T-helper 1 cell treated with Interleukin-12 subunit alpha and Interleukin-12 subunit beta and Interleukin-4 antibody, amounts not matched to agents 30 μg/mL and 1 μg/mL, for 36 hours (primary cell): ENCODE measurements around the gene DCHS1.
"Not testable (repeated sequence)": the region's sequence is repeated elsewhere in the genome, so short reads cannot be mapped to it uniquely, and the experiment has no call there.

Source experiments
- H3K27ac Mint-ChIP-seq: one replicate; pipeline ENCODE4 v1.8.0; 2021; ENCODE audit warnings: mild to moderate bottlenecking, mixed read lengths
- H3K27me3 Mint-ChIP-seq: one replicate; pipeline ENCODE4 v1.8.0; 2021; ENCODE audit warnings: low read depth, mixed read lengths
- H3K36me3 Mint-ChIP-seq: one replicate; pipeline ENCODE4 v1.8.0; 2021; ENCODE audit warnings: low read depth, mixed read lengths
- H3K4me1 Mint-ChIP-seq: one replicate; pipeline ENCODE4 v1.8.0; 2021; ENCODE audit warnings: low read depth, mixed read lengths
- H3K4me3 Mint-ChIP-seq: one replicate; pipeline ENCODE4 v1.8.0; 2021; ENCODE audit warnings: mild to moderate bottlenecking, moderate library complexity, mixed read lengths
- H3K9me3 Mint-ChIP-seq: one replicate; pipeline ENCODE4 v1.8.0; 2021; ENCODE audit warnings: mixed read lengths

The DCHS1 gene, protein sequence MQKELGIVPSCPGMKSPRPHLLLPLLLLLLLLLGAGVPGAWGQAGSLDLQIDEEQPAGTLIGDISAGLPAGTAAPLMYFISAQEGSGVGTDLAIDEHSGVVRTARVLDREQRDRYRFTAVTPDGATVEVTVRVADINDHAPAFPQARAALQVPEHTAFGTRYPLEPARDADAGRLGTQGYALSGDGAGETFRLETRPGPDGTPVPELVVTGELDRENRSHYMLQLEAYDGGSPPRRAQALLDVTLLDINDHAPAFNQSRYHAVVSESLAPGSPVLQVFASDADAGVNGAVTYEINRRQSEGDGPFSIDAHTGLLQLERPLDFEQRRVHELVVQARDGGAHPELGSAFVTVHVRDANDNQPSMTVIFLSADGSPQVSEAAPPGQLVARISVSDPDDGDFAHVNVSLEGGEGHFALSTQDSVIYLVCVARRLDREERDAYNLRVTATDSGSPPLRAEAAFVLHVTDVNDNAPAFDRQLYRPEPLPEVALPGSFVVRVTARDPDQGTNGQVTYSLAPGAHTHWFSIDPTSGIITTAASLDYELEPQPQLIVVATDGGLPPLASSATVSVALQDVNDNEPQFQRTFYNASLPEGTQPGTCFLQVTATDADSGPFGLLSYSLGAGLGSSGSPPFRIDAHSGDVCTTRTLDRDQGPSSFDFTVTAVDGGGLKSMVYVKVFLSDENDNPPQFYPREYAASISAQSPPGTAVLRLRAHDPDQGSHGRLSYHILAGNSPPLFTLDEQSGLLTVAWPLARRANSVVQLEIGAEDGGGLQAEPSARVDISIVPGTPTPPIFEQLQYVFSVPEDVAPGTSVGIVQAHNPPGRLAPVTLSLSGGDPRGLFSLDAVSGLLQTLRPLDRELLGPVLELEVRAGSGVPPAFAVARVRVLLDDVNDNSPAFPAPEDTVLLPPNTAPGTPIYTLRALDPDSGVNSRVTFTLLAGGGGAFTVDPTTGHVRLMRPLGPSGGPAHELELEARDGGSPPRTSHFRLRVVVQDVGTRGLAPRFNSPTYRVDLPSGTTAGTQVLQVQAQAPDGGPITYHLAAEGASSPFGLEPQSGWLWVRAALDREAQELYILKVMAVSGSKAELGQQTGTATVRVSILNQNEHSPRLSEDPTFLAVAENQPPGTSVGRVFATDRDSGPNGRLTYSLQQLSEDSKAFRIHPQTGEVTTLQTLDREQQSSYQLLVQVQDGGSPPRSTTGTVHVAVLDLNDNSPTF (N-terminal part only)

DNA sequence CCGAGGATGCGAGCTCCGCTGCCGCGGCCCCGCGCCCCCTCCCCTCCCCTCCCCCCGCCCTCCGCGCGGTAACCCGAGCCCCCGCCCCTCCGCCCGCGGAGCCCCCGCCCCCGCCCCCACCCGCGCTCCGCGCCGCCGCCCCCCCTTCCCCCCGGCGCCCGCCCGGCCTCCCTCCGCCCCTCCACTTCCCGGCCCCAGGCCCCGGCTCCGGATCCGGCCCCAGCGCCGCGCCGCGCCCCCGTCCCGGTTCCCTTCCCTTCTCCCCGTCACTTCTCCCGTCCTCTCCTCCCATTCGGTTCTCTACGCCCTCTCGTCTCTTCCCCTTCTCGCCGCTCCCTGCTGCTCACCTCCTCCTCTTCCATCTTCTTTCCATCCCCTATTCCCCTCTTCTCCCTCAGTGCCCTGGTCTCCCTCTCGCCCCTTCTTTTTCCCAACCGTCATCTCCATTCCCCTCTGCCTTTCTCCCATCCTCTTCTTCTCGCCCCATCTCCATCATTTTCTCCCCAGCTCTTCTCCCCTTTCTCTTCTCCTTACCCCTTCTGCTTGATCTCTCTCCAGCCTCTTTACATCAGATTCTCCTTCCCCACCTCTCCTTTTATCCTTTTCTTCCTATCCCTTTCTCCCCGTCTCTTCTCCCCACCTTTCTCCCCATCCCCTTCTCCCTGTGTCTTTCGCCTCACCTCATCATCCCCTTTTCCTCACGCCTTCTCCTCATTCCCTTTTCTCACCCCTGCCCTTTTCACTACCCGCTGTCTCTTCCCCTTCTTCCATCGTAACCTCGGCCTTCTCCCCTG, at the start of gene DCHS1:
DCHS1 (minus strand) TSS at position 20 of the 794 bp plus-strand sequence. CDS start 14,196 bp downstream, outside the sequence.
- Mint-ChIP-seq H3K9me3 (no peaks in the 10 kb centered on the region), H3K4me3 (peak within 1 kb of the TSS; percentile 68), H3K27me3 (peaks cover 17% of the 10 kb centered on the region), H3K4me1 (peaks cover 2% of the 10 kb centered on the region), H3K36me3 (no peaks in the 10 kb centered on the region), H3K27ac (no peak within 1 kb of the TSS)

DNA sequence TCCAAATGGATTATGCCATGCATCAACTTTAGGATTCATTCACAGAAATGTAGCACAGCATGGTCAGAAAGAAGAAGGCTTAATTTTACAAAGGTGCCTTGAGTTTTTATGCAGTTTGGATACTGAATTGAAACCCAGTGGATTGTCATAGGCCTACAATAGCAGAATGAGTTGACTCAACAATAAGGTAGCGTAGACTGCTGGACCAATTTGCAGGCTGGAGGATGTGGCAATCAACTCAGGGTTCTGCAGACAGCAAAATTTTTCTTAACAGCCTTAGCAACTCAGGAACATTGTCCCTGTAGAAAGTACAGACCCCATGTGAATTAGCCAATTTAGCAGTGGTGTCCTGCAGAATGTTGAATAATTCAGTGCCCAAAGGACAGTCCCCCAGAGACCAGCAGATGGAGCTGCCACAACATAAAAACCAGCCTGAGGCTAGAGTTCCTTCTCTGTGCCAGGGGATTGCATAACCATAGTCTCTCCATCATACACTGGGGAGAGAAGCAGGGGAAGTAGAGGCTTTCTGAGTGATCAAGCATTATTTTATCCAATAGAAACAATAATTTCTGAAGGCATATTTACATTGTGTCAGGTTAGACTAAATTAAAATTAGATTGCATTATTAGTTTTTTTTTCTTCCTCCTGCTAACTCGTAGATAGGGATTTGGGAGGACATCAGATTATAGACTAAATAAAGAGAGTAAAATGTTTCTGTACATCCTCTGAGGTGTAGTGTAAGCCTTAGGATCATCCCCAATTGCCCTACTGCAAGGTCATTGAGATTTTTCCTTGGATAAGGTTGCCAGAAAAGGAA, 47.8 kb upstream of the DCHS1 start:
- Mint-ChIP-seq H3K4me1 (peaks cover 3% of the 10 kb centered on the region), H3K36me3 (peaks cover 7% of the 10 kb centered on the region), H3K4me3 (no peak overlapping the region), H3K9me3 (no peaks in the 10 kb centered on the region), H3K27me3 (no peaks in the 10 kb centered on the region), H3K27ac (no peak overlapping the region)

DNA sequence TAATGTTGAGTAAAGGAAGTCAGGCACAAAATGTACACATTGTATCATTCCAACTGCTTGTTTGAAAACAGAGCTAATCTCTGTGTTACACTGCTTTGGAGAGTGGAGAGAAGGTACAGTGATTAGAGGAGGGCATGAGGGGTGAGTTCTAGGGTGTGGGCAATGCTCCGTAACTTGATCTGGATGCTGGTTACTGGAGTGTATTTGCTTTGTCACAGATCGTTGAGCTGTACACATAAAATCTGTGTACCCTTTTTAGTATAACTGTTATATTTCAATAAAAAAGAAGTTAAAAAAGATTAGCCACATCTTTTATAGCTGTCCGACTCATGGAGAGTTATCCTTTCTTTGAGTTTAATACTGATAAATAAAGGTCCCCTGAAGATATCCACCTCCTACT, 46.3 kb upstream of the DCHS1 start:
- H3K4me1 Mint-ChIP-seq = not testable (repeated sequence)

DNA sequence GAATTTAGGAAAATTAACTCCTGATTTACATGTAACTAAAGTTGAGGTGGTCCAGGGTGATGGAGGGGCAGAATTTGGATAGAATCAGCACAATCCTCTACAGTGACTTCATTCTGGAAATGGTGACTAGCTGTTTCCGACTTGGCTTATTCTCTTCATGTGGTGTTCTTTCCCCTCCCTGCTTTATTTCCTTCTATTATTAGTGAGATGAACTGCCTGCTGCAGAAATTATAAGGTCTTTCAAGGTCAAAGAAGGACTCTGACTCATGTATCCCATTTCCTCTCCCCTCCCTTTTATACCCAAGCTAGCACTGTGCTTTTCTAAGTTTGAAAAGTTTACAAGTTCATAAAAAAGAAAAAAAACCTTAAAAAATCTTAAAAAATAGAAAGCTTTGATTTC, 39.8 kb upstream of the DCHS1 start:
- Mint-ChIP-seq H3K27ac (no peak overlapping the region), H3K9me3 (no peaks in the 10 kb centered on the region), H3K4me3 (no peak overlapping the region), H3K36me3 (peaks cover 9% of the 10 kb centered on the region), H3K27me3 (no peaks in the 10 kb centered on the region), H3K4me1 (peaks cover 21% of the 10 kb centered on the region)

More for the DNA sequence above, 46.3 kb upstream of the DCHS1 start:
- not testable (repeated sequence) for H3K27me3 Mint-ChIP-seq, H3K9me3 Mint-ChIP-seq, H3K27ac Mint-ChIP-seq, H3K4me3 Mint-ChIP-seq, H3K36me3 Mint-ChIP-seq

DNA sequence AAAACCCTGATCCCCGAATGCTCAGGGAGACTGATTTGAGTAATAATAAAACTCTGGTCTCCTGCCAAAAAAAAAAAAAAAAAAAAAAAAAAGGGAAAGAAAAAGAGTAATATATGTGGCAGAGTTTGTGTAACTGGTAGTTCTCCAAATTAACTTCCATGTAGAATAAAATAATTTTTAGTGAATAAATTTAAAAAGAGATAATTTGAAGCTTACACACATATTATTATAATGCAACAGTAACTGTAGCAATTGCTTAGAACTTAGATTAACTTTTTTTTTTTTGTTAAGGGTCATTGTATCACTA, 38.6 kb upstream of the DCHS1 start:
- H3K36me3 Mint-ChIP-seq = peaks cover 9% of the 10 kb centered on the region
- peaks cover 21% of the 10 kb centered on the region for H3K4me1 Mint-ChIP-seq
- H3K27me3 Mint-ChIP-seq = no peaks in the 10 kb centered on the region
- H3K9me3 Mint-ChIP-seq = no peaks in the 10 kb centered on the region
- no peak overlapping the region for H3K4me3 Mint-ChIP-seq
- peak overlapping the region; percentile 33 for H3K27ac Mint-ChIP-seq

DNA sequence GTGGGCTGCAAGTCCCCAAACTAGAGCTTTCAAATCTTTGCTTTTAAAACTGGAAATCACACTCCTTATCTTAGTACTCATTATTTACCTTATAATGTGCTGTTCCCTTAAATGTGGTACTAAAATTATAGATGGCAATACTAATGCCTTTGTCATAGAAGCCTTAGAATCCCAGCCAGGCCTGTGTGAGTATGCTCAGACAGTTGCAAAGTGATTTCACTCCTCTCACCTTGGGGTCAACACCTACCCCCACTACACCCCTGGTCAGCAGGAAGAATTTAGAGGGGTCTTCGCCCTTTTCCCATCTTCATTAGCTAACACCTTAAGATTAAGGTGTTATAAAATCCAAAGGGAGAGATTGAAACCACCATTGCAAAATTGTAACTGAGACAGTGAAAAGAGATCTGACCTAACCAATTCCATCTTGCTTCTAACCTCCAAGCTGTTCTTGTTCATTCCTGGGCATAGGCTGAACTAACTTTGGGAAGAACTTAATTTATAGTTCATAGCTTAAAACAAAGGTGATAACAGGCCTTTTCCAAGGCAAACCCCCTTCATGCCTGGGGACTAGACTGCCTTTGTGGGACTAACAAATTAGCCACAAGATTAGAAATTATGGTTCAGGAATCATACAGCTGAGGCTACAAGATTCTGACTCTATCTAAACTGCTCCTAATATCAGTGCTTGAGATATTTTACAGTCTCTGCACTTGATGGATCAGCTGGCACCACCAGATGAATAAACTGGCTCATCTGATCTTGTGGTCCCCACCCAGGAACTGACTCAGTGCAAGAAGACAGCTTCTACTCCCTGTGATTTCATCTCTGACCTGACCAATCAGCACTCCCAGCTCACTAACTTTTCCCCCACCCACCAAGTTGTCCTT, 38.0 kb upstream of the DCHS1 start:
- H3K36me3 Mint-ChIP-seq = peaks cover 9% of the 10 kb centered on the region
- peak overlapping the region; percentile 33 for H3K27ac Mint-ChIP-seq
- H3K27me3 Mint-ChIP-seq = no peaks in the 10 kb centered on the region
- no peak overlapping the region for H3K4me3 Mint-ChIP-seq
- H3K9me3 Mint-ChIP-seq = no peaks in the 10 kb centered on the region
- peaks cover 21% of the 10 kb centered on the region for H3K4me1 Mint-ChIP-seq

DNA sequence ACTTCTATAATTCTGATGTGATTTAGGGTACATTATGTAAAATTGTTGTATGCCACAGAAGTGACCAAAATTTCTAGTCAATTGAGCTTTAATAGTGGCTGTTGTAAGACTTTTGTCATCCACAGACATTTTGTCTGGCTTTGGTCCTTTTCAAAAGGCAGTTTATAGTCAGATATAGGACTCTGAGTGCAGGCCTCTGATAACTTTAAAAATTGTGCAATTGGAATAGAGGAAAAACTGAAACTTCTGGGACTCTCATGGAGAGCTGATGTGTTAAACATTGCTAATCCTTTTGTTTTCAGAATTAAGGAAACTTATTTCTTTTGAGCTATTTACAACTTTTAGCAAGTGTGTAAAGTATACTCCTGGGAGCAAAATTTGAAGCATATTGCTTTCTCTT, 36.5 kb upstream of the DCHS1 start:
- Mint-ChIP-seq H3K9me3 (no peaks in the 10 kb centered on the region), H3K36me3 (peaks cover 10% of the 10 kb centered on the region), H3K27me3 (no peaks in the 10 kb centered on the region), H3K4me1 (peaks cover 24% of the 10 kb centered on the region), H3K27ac (no peak overlapping the region), H3K4me3 (no peak overlapping the region)

DNA sequence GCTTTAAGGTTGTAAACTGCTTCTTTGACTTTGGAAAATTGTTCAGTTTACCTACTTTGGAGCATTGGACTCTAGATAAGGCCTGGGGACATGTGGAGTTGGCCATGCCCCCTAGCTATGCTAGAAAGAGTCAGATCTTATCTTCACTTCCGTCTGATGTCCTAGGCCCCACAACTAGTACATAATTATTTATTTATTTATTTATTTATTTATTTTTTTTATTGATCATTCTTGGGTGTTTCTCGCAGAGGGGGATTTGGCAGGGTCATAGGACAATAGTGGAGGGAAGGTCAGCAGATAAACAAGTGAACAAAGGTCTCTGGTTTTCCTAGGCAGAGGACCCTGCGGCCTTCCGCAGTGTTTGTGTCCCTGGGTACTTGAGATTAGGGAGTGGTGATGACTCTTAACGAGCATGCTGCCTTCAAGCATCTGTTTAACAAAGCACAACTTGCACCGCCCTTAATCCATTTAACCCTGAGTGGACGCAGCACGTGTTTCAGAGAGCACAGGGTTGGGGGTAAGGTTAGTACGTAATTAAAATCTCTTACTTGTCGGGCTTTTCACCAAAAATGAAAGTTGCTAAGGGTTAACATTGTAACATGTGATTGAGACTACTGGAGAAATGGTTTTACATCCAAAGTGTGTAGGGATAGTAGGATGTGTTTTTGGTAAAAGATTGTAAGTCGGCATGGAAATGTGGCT, 35.0 kb upstream of the DCHS1 start:
- H3K36me3 Mint-ChIP-seq, H3K9me3 Mint-ChIP-seq, H3K27ac Mint-ChIP-seq, H3K27me3 Mint-ChIP-seq, H3K4me3 Mint-ChIP-seq: not testable (repeated sequence)
- H3K4me1 Mint-ChIP-seq = peaks cover 21% of the 10 kb centered on the region

DNA sequence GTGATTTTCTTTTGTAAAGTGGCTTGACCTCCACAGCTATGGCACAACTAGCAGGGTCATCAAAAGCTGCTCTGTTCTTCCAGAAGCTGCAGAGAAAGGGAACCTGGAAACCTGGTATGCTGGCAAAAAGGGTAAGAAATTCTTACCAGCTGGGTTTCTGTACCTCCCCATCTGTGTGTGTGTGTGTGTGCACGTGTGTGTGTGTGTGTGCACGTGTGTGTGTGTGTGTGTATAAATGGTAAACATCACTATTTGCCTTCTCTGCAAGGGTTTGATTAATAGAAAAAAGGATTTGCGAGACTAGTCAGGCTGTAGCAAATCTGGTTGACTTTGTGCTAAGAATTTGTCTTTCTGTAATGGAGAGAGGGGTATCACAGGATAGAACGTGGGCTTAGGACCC, 32.3 kb upstream of the DCHS1 start:
- H3K27me3 Mint-ChIP-seq = no peaks in the 10 kb centered on the region
- peaks cover 8% of the 10 kb centered on the region for H3K4me1 Mint-ChIP-seq
- peaks cover 11% of the 10 kb centered on the region for H3K36me3 Mint-ChIP-seq
- H3K4me3 Mint-ChIP-seq = no peak overlapping the region
- H3K9me3 Mint-ChIP-seq = no peaks in the 10 kb centered on the region
- H3K27ac Mint-ChIP-seq = no peak overlapping the region

DNA sequence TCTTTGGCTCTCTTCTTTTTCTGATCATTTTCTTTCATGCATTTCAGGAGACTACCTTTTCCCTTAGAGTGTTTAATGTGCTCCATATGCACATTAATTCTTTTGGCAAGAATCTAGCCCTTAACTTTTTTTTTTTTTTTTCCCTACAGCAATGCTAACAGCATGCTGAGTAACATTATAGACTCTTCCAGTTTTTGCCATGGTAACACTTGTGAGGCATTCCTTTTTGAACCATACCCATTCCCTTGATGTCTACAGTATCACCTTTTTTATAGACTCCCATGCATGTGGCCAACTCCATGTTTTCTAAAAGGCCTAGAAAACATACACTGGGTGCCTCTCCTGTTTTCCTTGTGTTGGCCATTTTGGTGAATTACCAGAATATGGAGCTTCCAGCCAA, 30.4 kb upstream of the DCHS1 start:
- no peaks in the 10 kb centered on the region for H3K27me3 Mint-ChIP-seq

DNA sequence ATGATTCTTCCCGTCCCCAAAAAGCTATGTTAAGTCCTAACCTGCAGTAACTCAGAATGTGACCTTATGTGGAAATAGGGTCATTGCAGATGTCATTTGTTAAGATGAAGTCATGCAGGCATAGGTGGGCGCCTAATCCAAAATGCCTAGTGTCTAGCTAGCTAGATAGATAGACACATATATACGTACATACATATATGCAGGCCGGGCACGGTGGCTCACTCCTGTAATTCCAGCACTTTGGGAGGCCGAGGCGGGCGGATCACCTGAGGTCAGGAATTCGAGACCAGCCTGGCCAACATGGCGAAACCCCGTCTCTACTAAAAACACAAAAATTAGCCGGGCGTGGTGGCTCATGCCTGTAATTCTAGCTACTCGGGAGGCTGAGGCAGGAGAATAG, 28.5 kb upstream of the DCHS1 start:
- peak overlapping the region; percentile 39 for H3K4me3 Mint-ChIP-seq
- H3K9me3 Mint-ChIP-seq, H3K27me3 Mint-ChIP-seq: not testable (repeated sequence)
- peaks cover 23% of the 10 kb centered on the region for H3K4me1 Mint-ChIP-seq
- peak overlapping the region; percentile 78 for H3K27ac Mint-ChIP-seq
- peaks cover 24% of the 10 kb centered on the region for H3K36me3 Mint-ChIP-seq

More for the DNA sequence above, 30.4 kb upstream of the DCHS1 start:
- Mint-ChIP-seq H3K9me3 (no peaks in the 10 kb centered on the region), H3K36me3 (peaks cover 17% of the 10 kb centered on the region), H3K4me3 (no peak overlapping the region), H3K4me1 (peaks cover 17% of the 10 kb centered on the region), H3K27ac (no peak overlapping the region)
